Measurements from ENCODE around the gene KLK2.
"Not testable (repeated sequence)": the region's sequence is repeated elsewhere in the genome, so short reads cannot be mapped to it uniquely, and the experiment has no call there.

KLK2 gene

GRCh38 chr19:50889638-50890037 is 16.4 kb downstream of the KLK2 start:
- in situ Hi-C loops (cut with MboI; ENCODE audit: low pct_unique_long_range_greater_than_20kb, low sequenced_read_pairs), result no loop called here
- no peak for DNase-seq

GRCh38 chr19:50890422-50891252 is 17.4 kb downstream of the KLK2 start:
- DNase-seq, result no peak
- in situ Hi-C loops (cut with MboI; ENCODE audit: low pct_unique_long_range_greater_than_20kb, low sequenced_read_pairs), result no loop called here

GRCh38 chr19:50891253-50891625 is 18.0 kb downstream of the KLK2 start:
- in situ Hi-C loops (cut with MboI; ENCODE audit: low pct_unique_long_range_greater_than_20kb, low sequenced_read_pairs), result no loop called here
- DNase-seq, result no peak

- DNase-seq, result no peak
- in situ Hi-C loops (cut with MboI; ENCODE audit: low pct_unique_long_range_greater_than_20kb, low sequenced_read_pairs), result no loop called here
Measured at GRCh38 chr19:50893047-50893736, 20.0 kb downstream of the KLK2 start.

GRCh38 chr19:50894478-50895356 is 21.5 kb downstream of the KLK2 start:
- in situ Hi-C loops (cut with MboI; ENCODE audit: low pct_unique_long_range_greater_than_20kb, low sequenced_read_pairs), result no loop called here
- DNase-seq, result no peak

- in situ Hi-C loops (cut with MboI; ENCODE audit: low pct_unique_long_range_greater_than_20kb, low sequenced_read_pairs); DNase-seq: not testable (repeated sequence)
Measured at GRCh38 chr19:50896089-50896590, 22.9 kb downstream of the KLK2 start.

GRCh38 chr19:50896591-50897190 is 23.5 kb downstream of the KLK2 start:
- DNase-seq, result peak; percentile 59
- in situ Hi-C loops (cut with MboI; ENCODE audit: low pct_unique_long_range_greater_than_20kb, low sequenced_read_pairs), result no loop called here

GRCh38 chr19:50897191-50897607 is 24.0 kb downstream of the KLK2 start:
- in situ Hi-C loops (cut with MboI; ENCODE audit: low pct_unique_long_range_greater_than_20kb, low sequenced_read_pairs), result no loop called here
- DNase-seq, result no peak

GRCh38 chr19:50897612-50898011 is 24.4 kb downstream of the KLK2 start:
- in situ Hi-C loops (cut with MboI; ENCODE audit: low pct_unique_long_range_greater_than_20kb, low sequenced_read_pairs), result no loop called here
- no peak for DNase-seq

- DNase-seq, result no peak
- in situ Hi-C loops (cut with MboI; ENCODE audit: low pct_unique_long_range_greater_than_20kb, low sequenced_read_pairs), result no loop called here
Measured at GRCh38 chr19:50898018-50898417, 24.8 kb downstream of the KLK2 start.

GRCh38 chr19:50899569-50899968 is 26.3 kb downstream of the KLK2 start:
- DNase-seq, result peak; percentile 37
- in situ Hi-C loops (cut with MboI; ENCODE audit: low pct_unique_long_range_greater_than_20kb, low sequenced_read_pairs), result no loop called here

- in situ Hi-C loops (cut with MboI; ENCODE audit: low pct_unique_long_range_greater_than_20kb, low sequenced_read_pairs), result no loop called here
- DNase-seq, result no peak
Measured at GRCh38 chr19:50902640-50903039, 29.4 kb downstream of the KLK2 start.

- in situ Hi-C loops (cut with MboI; ENCODE audit: low pct_unique_long_range_greater_than_20kb, low sequenced_read_pairs), result no loop called here
- DNase-seq, result peak; percentile 47
Measured at GRCh38 chr19:50906217-50906616, 33.0 kb downstream of the KLK2 start.

GRCh38 chr19:50908336-50908735 is 35.1 kb downstream of the KLK2 start:
- in situ Hi-C loops (cut with MboI; ENCODE audit: low pct_unique_long_range_greater_than_20kb, low sequenced_read_pairs), result no loop called here
- DNase-seq, result no peak

GRCh38 chr19:50909240-50910070 is 36.2 kb downstream of the KLK2 start:
- in situ Hi-C loops (cut with MboI; ENCODE audit: low pct_unique_long_range_greater_than_20kb, low sequenced_read_pairs), result no loop called here

GRCh38 chr19:50910722-50911121 is 37.5 kb downstream of the KLK2 start:
- in situ Hi-C loops (cut with MboI; ENCODE audit: low pct_unique_long_range_greater_than_20kb, low sequenced_read_pairs), result no loop called here
- DNase-seq, result no peak

More at GRCh38 chr19:50909240-50910070, 36.2 kb downstream of the KLK2 start:
- DNase-seq, result peak; percentile 51

GRCh38 chr19:50911206-50912101 is 38.2 kb downstream of the KLK2 start, which contains the start of gene KLK4:
Gene KLK4 (minus strand): TSS chr19:50911395. CDS start chr19:50910738, 657 bp downstream.
- in situ Hi-C loops (cut with MboI; ENCODE audit: low pct_unique_long_range_greater_than_20kb, low sequenced_read_pairs), result no loop called here
- DNase-seq, result no peak
